NCI-H2196 (cell line): ENCODE results near the gene SNIP1.
"Not testable (repeated sequence)": the region's sequence is repeated elsewhere in the genome, so short reads cannot be mapped to it uniquely, and the experiment has no call there.

Experiments used
- DNase-seq: peaks from one replicate; lab custom pipeline; 2025; ENCODE audit not compliant: unreplicated experiment; lab: John Stamatoyannopoulos, UW

Gene SNIP1, protein sequence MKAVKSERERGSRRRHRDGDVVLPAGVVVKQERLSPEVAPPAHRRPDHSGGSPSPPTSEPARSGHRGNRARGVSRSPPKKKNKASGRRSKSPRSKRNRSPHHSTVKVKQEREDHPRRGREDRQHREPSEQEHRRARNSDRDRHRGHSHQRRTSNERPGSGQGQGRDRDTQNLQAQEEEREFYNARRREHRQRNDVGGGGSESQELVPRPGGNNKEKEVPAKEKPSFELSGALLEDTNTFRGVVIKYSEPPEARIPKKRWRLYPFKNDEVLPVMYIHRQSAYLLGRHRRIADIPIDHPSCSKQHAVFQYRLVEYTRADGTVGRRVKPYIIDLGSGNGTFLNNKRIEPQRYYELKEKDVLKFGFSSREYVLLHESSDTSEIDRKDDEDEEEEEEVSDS

DNA sequence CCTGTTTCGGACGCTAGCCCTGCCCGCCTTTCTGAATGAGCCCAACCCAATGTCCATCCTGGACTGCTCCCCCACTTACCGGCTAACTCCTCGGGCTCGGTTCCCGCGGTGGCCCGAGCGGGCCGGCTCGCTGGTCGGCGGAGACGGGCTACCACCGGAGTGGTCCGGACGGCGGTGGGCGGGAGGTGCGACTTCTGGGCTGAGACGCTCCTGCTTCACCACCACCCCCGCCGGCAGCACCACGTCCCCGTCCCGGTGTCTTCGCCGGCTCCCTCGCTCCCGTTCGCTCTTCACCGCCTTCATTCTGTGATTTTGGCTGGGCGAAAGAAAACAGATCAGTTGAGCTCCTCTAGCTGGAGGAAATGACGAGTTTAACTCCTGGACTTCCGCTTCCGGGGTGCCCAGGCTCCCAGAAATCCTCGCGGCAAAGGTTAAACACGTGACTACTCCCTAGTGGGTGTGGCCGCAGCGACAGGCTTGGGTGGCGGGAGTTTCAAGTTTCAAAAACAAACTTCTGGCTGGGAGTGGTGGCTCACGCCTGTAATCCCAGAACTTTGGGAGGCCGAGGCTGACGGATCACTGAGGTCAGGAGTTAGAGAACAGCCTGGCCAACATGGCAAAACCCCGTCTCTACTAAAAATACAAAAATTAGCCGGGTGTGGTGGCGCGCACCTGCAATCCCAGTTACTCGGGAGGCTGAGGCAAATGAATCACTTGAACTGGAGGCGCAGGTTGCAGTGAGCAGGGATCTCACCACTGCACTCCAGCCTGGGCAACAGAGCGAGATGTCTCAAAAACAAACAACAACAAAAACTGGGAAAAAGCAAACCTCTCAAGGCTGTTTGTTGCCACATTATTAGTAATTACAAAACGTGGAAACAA is at the start of gene SNIP1:
Gene SNIP1, minus strand, starts transcription at position 367 of the 882 bp plus-strand sequence. Its CDS starts 64 bp downstream, at position 303.
- DNase-seq: peak; percentile 94

DNA sequence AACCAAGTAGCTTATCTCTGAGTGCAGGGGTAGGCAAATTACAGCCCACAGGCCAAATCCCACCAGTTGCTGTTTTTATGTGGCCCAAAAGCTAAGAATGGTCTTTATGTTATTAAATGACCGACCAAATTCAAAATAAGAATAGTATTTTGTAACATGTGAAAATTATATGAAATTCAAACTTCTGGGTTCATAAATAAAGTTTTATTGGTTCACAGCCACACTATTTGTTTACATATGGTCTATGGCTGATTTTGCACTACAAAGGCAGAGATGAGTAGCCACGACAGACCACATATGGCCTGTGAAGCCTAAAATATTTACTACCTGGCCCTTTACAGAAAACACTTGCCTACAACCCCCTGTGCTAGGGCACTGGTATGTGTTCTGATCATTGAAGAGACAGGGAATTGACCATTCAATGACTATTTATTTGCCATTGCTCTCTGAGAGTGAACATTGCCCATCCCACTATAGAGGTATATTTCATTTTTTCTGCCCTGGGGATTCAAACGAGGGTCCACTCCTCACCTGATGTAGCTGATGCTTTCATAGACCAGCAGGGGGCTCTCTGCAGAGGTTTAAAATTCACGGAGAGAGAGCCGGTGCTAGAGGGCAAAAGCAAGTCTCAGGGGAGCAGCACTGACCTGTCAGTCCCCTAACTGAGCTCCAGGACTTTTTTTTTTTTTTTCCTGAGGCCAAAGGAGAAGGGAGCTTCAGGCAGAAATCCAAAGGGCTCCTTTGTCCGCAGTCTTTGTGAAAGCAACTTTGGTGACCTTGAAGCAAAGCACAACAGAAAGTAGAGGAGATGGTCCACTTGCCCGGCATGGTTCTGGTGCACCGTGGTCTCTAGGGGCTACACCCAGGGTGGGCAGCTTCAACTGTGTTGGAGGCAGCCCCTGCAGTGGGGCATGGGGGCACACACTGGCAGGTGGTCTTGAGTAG is 48.9 kb upstream of the SNIP1 start:
- DNase-seq: peak; percentile 29

DNA sequence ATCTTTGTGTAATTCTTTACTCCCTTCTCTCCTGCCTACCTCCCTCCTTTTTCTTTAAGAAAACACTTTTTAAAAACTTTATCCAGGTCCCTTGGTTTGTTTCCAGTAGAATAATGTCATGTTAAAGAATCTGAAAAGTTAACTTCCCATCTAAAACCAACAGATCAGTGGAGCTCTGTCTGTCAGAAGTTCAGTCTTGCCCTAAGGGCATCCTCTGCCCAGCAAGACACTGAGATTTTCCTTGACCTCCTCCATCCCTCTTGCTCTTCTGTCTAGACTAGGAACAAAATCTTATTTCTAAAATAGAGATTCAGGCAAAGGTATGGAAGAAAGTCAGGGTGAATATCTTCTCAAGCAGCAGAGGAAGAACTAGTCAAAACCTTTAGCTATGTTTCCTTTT is 47.3 kb upstream of the SNIP1 start:
- no peak for DNase-seq

DNA sequence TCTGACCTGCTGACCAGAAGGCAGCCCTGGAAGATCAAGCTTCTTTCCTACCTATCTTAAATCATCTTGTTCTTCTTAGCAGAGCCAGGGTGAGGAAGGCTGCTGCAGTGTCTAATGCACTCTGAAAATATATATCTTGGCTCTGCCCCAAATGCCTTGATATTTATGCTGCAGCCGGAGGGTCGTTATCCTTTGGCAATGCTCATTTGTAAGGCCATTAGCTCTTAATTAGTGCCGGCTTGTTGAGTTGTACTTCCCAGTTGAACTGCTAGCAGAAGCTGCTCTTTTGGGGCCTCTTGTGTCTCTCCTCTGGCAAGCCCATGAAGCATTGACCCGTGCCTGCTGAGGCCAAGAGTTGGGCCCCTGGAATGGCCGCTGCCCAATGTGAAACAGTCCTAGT is 45.8 kb upstream of the SNIP1 start:
- no peak for DNase-seq

DNA sequence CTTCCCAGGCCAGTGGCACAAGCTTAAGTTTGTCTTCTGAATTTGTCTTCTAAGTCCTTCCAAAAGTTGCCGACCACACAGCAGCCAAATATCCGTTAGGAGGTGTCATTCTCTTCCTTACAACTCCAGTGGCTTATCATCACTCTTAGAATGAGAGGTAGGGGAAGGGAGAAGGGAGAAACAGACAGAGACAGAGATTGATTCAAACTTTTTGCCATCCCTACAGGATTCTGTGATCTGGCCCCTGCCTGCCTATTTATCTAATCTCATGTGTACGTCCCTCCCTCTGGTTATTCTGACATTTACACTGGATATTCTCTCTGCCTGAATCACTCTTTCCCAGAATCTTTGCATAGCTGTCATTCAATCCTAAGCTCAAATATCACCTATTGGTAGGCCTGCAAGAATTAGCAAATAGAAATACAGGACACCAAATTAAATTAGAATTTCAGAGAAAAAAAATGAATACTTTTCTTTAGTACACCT is 42.1 kb upstream of the SNIP1 start:
- DNase-seq: no peak

DNA sequence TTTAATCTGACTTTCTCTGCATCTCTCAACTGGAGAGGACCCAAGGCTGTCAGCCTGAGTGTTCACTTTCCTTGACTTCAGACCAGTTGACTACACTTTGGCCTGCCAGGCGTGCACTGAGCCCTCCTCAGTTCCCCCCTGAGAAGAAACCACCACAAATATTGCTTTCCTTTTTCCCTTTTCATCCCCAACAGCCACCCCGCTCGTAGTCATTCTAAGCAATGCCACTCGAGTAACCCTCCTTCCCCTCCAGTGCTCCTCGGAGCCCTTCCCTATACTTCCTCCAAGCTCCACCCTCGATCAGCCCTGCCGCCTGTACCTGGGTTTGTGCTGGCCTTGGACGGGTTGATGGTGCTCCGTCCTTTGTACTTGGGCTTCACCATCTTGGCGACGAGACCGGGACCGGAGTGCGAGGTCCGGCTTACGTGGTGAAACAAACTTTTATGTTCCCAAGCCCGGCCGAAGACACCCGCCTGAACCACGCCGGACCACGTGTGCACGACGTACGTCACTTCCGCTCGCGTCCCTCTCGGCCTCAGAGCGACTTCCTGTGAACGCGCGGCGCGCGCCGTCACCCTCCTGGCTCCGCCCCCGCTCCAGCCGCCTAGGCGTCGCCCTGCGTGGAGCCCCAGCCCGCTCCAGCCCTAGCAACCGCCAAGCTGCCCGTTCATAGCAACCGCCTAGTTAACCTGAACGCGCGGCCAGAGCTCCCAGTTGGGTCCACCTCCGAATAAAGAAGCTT is 41.5 kb upstream of the SNIP1 start, which contains the start of gene GNL2:
Gene GNL2, minus strand, starts transcription at position 498 of the 742 bp plus-strand sequence. Its CDS starts 115 bp downstream, at position 383.
- peak; percentile 98 for DNase-seq

DNA sequence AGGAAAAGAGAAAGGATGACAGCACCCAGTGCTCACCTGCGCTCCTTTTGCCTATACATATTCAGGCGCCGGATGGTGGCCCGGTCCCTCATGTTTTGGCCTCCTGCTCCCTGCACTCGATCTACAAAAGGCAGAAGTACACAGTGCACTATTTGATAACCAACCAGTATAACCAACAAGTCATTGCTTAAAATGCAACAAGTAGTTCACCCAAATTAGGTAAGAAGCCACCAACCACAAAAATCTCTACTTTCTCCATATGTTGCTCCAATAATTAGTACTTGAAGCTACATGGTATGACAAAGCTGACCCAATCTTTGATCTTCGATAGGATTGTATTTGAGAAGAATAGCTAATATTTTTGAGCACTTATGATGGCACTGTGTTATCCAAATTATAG is 39.6 kb upstream of the SNIP1 start:
- DNase-seq: no peak

DNA sequence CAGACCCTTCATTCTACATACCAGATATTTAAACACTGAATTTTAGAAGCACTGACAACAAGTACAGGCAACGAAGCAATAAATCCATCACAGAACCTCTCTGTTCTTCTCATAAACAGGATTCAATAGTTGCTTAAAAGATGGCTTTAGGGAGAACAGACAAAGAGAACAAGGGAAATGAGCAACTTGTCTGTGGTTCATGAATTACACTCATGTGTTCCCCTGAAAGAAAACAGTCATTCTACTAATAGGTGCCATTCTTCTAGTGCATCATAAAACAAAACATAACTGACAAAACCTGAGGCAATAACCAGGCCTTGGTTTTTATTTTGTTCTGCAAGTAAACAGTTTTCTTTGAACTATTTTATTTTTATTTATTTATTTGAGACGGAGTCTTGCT is 34.8 kb upstream of the SNIP1 start:
- no peak for DNase-seq

DNA sequence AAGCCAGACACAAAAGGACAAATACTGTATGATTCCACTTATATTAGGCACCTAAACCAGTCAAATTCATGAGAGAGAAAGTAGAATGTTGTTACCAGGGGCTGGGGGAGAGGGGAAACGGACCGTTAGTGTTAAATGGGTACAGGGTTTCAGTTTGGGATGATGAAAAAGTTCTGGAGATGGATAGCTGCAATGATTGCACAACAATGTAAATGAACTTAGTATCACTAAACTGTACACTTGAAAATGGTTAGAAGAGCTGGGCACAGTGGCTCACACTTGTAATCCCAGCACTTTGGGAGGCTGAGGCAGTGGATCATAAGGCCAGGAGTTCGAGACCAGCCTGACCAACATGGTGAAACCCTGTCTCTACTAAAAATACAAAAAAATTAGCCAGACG is 30.5 kb upstream of the SNIP1 start:
- not testable (repeated sequence) for DNase-seq

DNA sequence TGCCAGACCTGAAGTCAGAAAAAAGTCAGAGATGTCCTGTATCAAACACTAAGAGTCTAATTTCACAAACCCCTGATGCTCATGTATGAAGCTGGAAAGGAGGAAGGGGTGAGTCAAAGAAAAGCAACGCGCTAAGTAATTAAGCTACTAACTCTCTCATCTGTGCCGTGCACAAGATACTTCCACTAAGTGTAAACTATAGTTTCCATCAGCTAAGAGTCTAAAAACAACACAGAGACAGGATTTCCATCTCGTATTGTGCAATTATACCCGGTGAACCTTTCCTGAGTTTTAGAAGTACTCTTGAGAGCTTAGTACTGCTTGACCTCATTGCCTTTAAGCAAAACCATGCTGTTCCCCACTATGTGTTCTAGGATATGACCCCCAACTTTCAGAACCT is 21.6 kb upstream of the SNIP1 start:
- no peak for DNase-seq

DNA sequence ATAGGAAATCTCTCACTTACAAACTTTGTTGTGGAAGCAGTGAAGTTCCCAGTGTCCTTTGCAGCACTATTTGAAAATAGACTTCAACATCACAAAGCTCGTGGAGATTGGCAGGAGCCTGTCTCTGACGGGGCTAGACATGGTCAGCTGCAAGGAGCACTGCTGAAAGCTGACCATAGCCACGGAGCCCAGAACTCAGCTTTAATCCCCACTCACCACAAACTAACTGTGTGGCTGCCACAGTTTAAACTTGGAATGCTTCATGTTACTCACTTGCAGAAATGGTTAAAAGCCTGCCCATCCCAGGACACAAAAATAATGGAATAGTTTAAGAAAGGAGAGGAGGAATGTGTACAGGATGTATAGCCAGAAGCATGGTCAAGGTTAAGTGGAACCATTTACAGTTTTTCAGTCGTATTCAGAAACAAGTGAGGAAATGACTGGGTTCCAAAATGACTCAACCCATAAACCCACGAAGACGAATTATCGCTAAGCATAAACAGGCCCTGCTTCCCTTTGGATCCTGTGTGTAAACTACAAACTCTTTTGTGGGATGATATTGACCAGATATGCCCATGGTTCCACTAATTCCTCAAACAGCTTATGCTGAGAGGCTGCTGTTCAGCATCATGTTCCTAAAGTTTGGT is 20.9 kb upstream of the SNIP1 start:
- DNase-seq: no peak

DNA sequence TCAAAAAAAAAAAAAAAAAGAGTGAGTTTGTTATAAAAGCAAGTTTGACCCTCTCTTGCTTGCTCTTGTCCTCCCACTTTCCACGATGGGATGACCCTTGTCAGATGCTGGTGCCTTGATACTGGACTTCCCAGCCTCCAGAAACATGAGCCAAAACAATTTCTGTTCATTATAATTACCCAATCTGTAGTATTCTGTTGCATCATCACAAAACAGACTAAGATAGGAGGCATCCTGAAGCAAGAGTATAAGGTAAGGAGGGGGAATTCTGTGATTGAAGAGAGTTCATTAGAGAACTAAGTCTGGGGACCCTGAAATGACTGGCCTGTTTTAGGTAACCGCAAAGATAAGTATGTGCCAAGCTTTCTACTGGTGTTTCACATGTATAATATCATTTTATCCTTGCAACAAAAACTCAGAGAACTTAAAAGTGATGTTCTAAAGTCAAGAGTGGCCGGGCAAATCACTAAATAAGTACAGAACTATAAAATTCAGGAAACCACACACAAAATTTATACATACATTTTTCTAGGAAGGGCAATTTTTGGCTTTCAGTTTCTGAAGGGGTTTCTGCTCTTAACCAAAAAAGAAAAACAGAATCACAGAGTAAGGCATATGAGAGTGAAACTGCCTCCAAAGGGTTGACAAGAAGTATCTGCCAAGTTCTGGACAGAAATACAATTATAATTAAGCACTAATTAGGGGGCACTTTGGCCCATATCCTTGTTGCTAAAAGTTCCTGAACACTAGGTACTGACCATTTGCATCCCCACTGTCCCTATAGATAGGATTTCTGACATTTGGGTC is 16.6 kb upstream of the SNIP1 start:
- no peak for DNase-seq

DNA sequence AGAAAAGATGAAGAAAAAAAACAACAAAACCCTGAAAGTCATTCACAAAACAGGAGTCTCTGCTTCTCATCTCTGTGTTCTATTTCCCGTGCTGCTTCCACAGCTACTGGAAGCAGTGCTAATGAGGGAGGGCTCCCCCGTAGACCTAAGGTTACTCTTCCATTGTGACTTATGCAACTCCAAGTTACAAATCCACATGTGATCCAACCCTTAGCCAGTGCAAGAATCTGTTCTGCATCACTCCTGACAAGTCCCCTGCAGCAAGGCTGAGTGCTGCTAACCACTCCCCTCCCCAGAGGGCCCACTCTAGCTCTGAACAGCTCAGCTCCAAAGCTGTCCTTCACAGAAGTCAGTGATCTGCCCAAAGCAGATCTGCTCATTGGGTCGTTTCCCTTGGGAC is 12.9 kb upstream of the SNIP1 start:
- DNase-seq: no peak

DNA sequence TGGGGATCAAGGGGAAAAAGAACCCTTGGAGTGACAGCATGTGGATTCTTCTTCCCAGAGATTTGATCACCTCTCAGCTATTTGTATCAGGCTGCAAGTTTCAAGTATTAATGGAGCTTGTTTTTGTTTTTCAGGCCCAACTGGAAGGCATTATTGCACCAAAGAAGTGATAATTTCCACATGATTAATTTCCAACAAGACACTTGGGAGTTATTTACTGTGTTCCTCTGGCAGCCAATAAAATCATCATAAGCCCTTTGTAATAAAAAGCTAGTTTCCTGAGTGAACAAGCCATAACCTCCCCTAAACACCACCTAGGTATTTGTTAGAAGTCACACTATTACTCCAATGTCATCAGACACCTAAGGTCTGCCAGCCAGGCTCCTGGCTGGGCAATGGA is 10.8 kb upstream of the SNIP1 start:
- DNase-seq: no peak

DNA sequence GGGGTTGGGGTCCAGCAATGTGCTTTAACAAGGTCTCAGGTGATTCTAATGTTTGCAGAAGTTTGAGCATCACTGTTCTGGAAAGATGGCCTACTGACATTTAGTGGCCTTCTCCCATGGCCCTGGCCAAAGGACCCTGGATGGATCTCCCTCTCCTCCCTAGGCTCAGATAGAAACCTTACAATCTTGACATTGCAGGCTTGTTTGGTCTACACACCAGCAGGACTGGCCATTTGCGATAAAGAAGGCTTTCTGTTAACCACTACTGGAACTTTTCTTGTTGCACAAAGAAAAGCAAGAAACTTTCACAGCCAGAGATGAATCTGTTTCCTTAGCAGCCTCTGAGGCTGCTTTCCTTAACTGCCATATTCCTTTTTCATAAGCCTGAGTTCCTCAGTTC is 8.9 kb upstream of the SNIP1 start:
- no peak for DNase-seq

DNA sequence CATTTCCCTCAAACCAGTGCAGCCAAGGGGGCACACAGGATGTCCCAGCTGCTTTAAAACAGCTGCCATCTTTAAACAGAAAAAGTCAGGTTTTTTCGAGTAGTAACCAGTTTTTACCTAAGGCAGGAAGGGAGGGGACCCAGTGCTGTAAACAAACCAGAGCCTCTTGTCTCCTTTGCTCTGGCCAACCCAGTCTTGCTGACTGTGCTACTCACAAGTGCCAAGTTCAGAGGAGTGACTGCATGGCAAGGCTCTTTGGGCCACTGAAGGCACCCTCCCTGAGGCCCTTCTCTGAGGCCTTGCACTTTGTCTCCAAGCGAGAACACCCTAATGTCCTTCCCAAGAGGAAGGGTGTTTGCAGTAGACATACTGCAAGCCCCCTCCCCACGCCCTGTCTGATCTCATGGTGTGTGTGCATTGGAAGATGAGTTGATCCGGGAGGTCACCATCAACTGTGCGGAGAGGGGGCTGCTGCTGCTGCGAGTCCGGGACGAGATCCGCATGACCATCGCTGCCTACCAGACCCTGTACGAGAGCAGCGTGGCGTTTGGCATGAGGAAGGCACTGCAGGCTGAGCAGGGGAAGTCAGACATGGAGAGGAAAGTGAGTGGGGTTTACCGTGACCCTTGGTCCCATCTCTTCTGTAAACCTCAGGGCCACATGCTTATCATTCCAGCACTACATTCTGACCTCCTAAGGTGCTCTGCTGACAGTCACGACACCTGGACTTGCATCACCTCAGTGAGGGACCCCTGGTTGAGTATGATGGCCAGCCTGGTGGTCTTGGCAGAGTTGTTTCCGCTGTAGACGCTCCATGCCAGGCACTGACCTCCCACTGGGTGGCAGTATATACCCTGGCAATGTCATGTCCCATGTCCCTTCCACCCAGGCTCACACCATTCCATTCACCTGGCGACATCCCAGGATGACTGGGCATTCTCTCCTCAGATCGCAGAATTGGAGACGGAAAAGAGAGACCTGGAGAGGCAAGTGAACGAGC is 7.3 kb upstream of the SNIP1 start:
- DNase-seq: peak; percentile 44

DNA sequence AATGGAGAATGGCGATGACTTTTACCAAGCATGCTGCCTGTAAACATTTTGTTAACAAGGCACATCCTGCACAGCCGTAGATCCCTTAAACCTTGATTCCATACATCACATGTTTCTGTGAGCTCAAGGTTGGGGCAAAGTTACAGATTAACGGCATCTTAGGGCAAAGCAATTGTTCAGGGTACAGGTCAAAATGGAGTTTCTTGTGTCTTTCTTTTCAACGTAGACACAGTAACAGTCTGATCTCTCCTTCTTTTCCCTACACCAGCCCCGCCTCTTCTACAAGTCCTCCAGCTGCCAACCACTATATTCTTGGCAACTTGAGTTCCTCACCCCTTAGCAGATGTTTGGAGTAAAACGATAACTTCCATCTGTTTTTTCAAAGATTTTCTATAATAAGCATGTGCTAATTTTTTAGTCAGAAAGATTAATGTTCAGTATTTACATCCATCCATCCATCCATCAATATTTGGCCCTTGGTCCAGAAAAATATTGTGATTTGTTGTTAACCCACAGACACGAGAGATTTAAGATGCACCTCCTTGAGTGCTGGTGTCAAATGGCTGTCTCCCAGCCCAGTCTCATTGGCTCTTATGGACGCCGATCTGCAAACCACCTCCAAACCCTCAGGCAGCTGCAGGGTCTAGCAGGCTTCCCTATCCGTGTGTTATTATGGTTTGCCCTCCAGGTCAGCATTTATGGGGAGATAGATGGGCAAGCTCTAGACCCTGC is 6.5 kb upstream of the SNIP1 start:
- no peak for DNase-seq
